GM18498 (cell line): ENCODE results near the gene DPH2.

Experiments used
- ATAC-seq: cut with Tn5 transposase; IDR thresholded peaks from one replicate; pipeline ENCODE4 v1.9.1; 2021; ENCODE audit warnings: mild to moderate bottlenecking, moderate library complexity; ENCODE audit not compliant: unreplicated experiment

DPH2 gene

GRCh38 chr1:43969746-43970466, at the start of gene DPH2:
TSS of gene DPH2 (plus strand) at chr1:43970010. CDS start at chr1:43970176, 166 bp downstream.
- ATAC-seq: peak; percentile 86

- ATAC-seq: no peak
Measured at GRCh38 chr1:43921022-43921421, 48.8 kb upstream of the DPH2 start.

GRCh38 chr1:43924516-43924915, 45.3 kb upstream of the DPH2 start:
- no peak for ATAC-seq

GRCh38 chr1:43925846-43926245, 44.0 kb upstream of the DPH2 start:
- ATAC-seq: no peak

GRCh38 chr1:43930168-43930948, 39.5 kb upstream of the DPH2 start:
- ATAC-seq: no peak

GRCh38 chr1:43930949-43931275, 38.9 kb upstream of the DPH2 start:
- ATAC-seq: no peak

- ATAC-seq: no peak
Measured at GRCh38 chr1:43931711-43932660, 37.8 kb upstream of the DPH2 start.

GRCh38 chr1:43932786-43933385, 36.9 kb upstream of the DPH2 start:
- no peak for ATAC-seq

- no peak for ATAC-seq
Measured at GRCh38 chr1:43933386-43934100, 36.3 kb upstream of the DPH2 start, which contains the start of gene ARTN. TSS of gene ARTN (plus strand) at chr1:43933801. CDS start at chr1:43935657, 1,856 bp downstream.

- ATAC-seq: no peak
Measured at GRCh38 chr1:43934101-43934985, 35.5 kb upstream of the DPH2 start.

- no peak for ATAC-seq
Measured at GRCh38 chr1:43934986-43935324, 34.9 kb upstream of the DPH2 start.

- ATAC-seq: no peak
Measured at GRCh38 chr1:43935711-43936427, 33.9 kb upstream of the DPH2 start.

GRCh38 chr1:43936431-43937151, 33.2 kb upstream of the DPH2 start:
- no peak for ATAC-seq

- ATAC-seq: no peak
Measured at GRCh38 chr1:43937179-43937865, 32.5 kb upstream of the DPH2 start.

- ATAC-seq: no peak
Measured at GRCh38 chr1:43938383-43938782, 31.4 kb upstream of the DPH2 start.

GRCh38 chr1:43938892-43939587, 30.8 kb upstream of the DPH2 start:
- no peak for ATAC-seq

- no peak for ATAC-seq
Measured at GRCh38 chr1:43942411-43942810, 27.4 kb upstream of the DPH2 start.
